IMR-90 (cell line): ENCODE results near the gene BPIFB1. TPM values are rescaled to one million over a fixed set of nuclear protein-coding genes. Genes with fewer than 3 reads are reported as not detected.

Source experiments
- ATAC-seq: fragments of 200-7000 bp; cut with Tn5 transposase; 2 replicates; pipeline ENCODE4 v1.9.1; 2020; ENCODE audit warnings: low read depth, mild to moderate bottlenecking, moderate library complexity
- BruUV-seq: library from RNA; stranded (reverse); fragments of 400-500 nt; replicated peaks from 2 replicates; lab custom pipeline; 2021; lab: Mats Ljungman, UMichigan
- CTCF ChIA-PET: fragments of 300-600 bp; formaldehyde crosslinking; extraction: SDS; loops from one replicate; lab custom pipeline; 2021; ENCODE audit warnings: antibody characterized with exemption; lab: Yijun Ruan, JAX
- POLR2A ChIA-PET: fragments of 300-600 bp; sonication (Branson Sonifier 250); formaldehyde crosslinking; loops from one replicate; lab custom pipeline; 2022; ENCODE audit warnings: antibody characterized with exemption; ENCODE audit not compliant: unreplicated experiment; lab: Charles Lee
- DNase-seq: peaks from one replicate; pipeline ENCODE4 v3.0.0; 2013
- H2AFZ ChIP-seq: replicated peaks from 2 replicates; pipeline ENCODE3; 2013; ENCODE audit warnings: low read length, mild to moderate bottlenecking; ENCODE audit not compliant: poor library complexity
- H2AK5ac ChIP-seq: 2 replicates; pipeline ENCODE4 v1.6.1; 2013; ENCODE audit warnings: low read depth, low read length, inconsistent platforms
- H2AK9ac ChIP-seq: replicated peaks from 2 replicates; pipeline ENCODE3; 2013; ENCODE audit warnings: mild to moderate bottlenecking, low read depth, low read length, moderate library complexity; ENCODE audit not compliant: poor library complexity
- H2BK120ac ChIP-seq: 2 replicates; pipeline ENCODE4 v1.6.1; 2013; ENCODE audit warnings: low read depth, low read length, inconsistent platforms
- H2BK15ac ChIP-seq: 3 replicates; pipeline ENCODE4 v1.6.1; 2013; ENCODE audit warnings: low read depth, low read length, inconsistent platforms
- H2BK20ac ChIP-seq: 2 replicates; pipeline ENCODE4 v1.6.1; 2013; ENCODE audit warnings: low read depth, mild to moderate bottlenecking, inconsistent platforms, low read length, moderate library complexity
- H2BK5ac ChIP-seq: 2 replicates; pipeline ENCODE4 v1.6.1; 2013; ENCODE audit warnings: mild to moderate bottlenecking, low read depth, low read length, inconsistent platforms; ENCODE audit not compliant: poor library complexity, severe bottlenecking
- H3K14ac ChIP-seq: replicated peaks from 2 replicates; pipeline ENCODE4 v1.6.1; 2013; ENCODE audit warnings: low read depth, low read length, inconsistent platforms
- H3K18ac ChIP-seq: 2 replicates; pipeline ENCODE4 v1.6.1; 2013; ENCODE audit warnings: low read depth, low read length, control low read depth
- H3K23ac ChIP-seq: 2 replicates; pipeline ENCODE4 v1.6.1; 2013; ENCODE audit warnings: low read depth, low read length, inconsistent platforms
- H3K27ac ChIP-seq: 2 replicates; pipeline ENCODE4 v1.5.1; 2013; ENCODE audit warnings: mild to moderate bottlenecking, control low read depth, low read length; ENCODE audit not compliant: insufficient read depth
- H3K27me3 ChIP-seq: 2 replicates; pipeline ENCODE4 v1.6.1; 2013; ENCODE audit warnings: low read length; ENCODE audit not compliant: control insufficient read depth, insufficient read depth
- H3K36me3 ChIP-seq: 2 replicates; pipeline ENCODE4 v1.6.1; 2013; ENCODE audit warnings: low read length, mixed read lengths; ENCODE audit not compliant: control insufficient read depth, insufficient read depth
- H3K4ac ChIP-seq: 2 replicates; pipeline ENCODE4 v1.6.1; 2013; ENCODE audit warnings: low read depth, low read length, inconsistent platforms
- H3K4me1 ChIP-seq: 2 replicates; pipeline ENCODE4 v1.6.1; 2013; ENCODE audit warnings: low read length, mixed read lengths; ENCODE audit not compliant: control insufficient read depth, insufficient read depth
- H3K4me2 ChIP-seq: 2 replicates; pipeline ENCODE4 v1.6.1; 2013; ENCODE audit warnings: low read depth, mild to moderate bottlenecking, control low read depth, low read length, moderate library complexity
- H3K4me3 ChIP-seq: 2 replicates; pipeline ENCODE4 v1.5.1; 2013; ENCODE audit warnings: low read depth, mild to moderate bottlenecking, control low read depth, low read length, moderate library complexity; ENCODE audit not compliant: insufficient read depth
- H3K56ac ChIP-seq: 2 replicates; pipeline ENCODE4 v1.6.1; 2013; ENCODE audit warnings: low read length, inconsistent platforms; ENCODE audit not compliant: insufficient read depth; ENCODE audit errors: extremely low read depth
- H3K79me1 ChIP-seq, 2 experiments: 2 replicates each; pipeline ENCODE4 v1.6.1; 2013; ENCODE audit warnings: low read length in 2 of 2, inconsistent platforms in 1 of 2, low read depth in 1 of 2
- H3K9ac ChIP-seq: 2 replicates; pipeline ENCODE4 v1.6.1; 2013; ENCODE audit warnings: low read depth, low read length, control low read depth
- H3K9me1 ChIP-seq: 2 replicates; pipeline ENCODE4 v1.6.1; 2013; ENCODE audit warnings: low read length, inconsistent platforms; ENCODE audit not compliant: insufficient read depth
- H3K9me3 ChIP-seq: 2 replicates; pipeline ENCODE4 v1.6.1; 2013; ENCODE audit warnings: low read length; ENCODE audit not compliant: control insufficient read depth, insufficient read depth
- H4K20me1 ChIP-seq: 2 replicates; pipeline ENCODE4 v1.6.1; 2013; ENCODE audit warnings: low read length, inconsistent platforms; ENCODE audit not compliant: insufficient read depth
- H4K5ac ChIP-seq: 2 replicates; pipeline ENCODE4 v1.6.1; 2013; ENCODE audit warnings: mild to moderate bottlenecking, low read depth, low read length, control low read depth
- H4K8ac ChIP-seq, 2 experiments: 2 replicates each; pipeline ENCODE4 v1.6.1; 2013; ENCODE audit warnings: low read depth in 2 of 2, low read length in 2 of 2, control low read depth in 1 of 2, inconsistent platforms in 1 of 2
- H4K91ac ChIP-seq: 2 replicates; pipeline ENCODE4 v1.6.1; 2013; ENCODE audit warnings: low read depth, low read length, inconsistent platforms; ENCODE audit not compliant: insufficient read depth
- BHLHE40 ChIP-seq: fragments of 150-350 bp; IDR thresholded peaks from 2 replicates; pipeline ENCODE4 v1.6.1; 2016; ENCODE audit warnings: mild to moderate bottlenecking, low read depth, low read length
- CHD1 ChIP-seq: IDR thresholded peaks from 2 replicates; pipeline ENCODE4 v1.6.1; 2012; ENCODE audit warnings: low read depth, low read length, improper control_type of control experiment
- CTCF ChIP-seq: conservative IDR thresholded peaks from 2 replicates; pipeline ENCODE4 v1.5.1; 2012; ENCODE audit warnings: mild to moderate bottlenecking, low read depth, low read length, improper control_type of control experiment
- ELK1 ChIP-seq: fragments of 150-350 bp; IDR thresholded peaks from 2 replicates; pipeline ENCODE4 v1.6.1; 2016; ENCODE audit warnings: low read depth, mild to moderate bottlenecking, low read length, moderate library complexity, borderline replicate concordance
- FOS ChIP-seq: fragments of 150-350 bp; IDR thresholded peaks from 2 replicates; pipeline ENCODE4 v1.6.1; 2016; ENCODE audit warnings: low read depth, low read length
- MAFK ChIP-seq: IDR thresholded peaks from 2 replicates; pipeline ENCODE4 v1.6.1; 2012; ENCODE audit warnings: low read depth, low read length, improper control_type of control experiment
- NFE2L2 ChIP-seq: fragments of 150-350 bp; IDR thresholded peaks from 2 replicates; pipeline ENCODE4 v1.6.1; 2016; ENCODE audit warnings: low read depth, mild to moderate bottlenecking, low read length
- POLR2A ChIP-seq: IDR thresholded peaks from 2 replicates; pipeline ENCODE4 v1.6.1; 2012; ENCODE audit warnings: mild to moderate bottlenecking, low read depth, low read length
- RCOR1 ChIP-seq: IDR thresholded peaks from 2 replicates; pipeline ENCODE4 v1.6.1; 2012; ENCODE audit warnings: mild to moderate bottlenecking, low read length, improper control_type of control experiment; ENCODE audit not compliant: insufficient replicate concordance
- RFX5 ChIP-seq: IDR thresholded peaks from 2 replicates; pipeline ENCODE4 v1.8.0; 2012; ENCODE audit warnings: low read depth, mild to moderate bottlenecking, low read length, moderate library complexity
- SMC3 ChIP-seq: fragments of 150-350 bp; IDR thresholded peaks from 2 replicates; pipeline ENCODE4 v1.6.1; 2016; ENCODE audit warnings: low read depth, mild to moderate bottlenecking, antibody characterized with exemption, low read length, moderate library complexity
- WGBS, 2 experiments: methylation state at CpG; one replicate each; pipeline versions ENCODE4 v1.1.5 to v1.1.7; 2013; ENCODE audit warnings: missing lambda C conversion rate in 2 of 2; ENCODE audit not compliant: insufficient read length in 1 of 2; ENCODE audit errors: extremely low coverage in 2 of 2; 5-methylcytosine and 5-hydroxymethylcytosine counted together
- dilution Hi-C: fragments of 300-500 bp; cut with HindIII; formaldehyde crosslinking; loops from one replicate; pipeline ENCODE4 v1.14.3; 2018; ENCODE audit warnings: low sequenced_read_pairs; ENCODE audit not compliant: unreplicated experiment
- in situ Hi-C: fragments of 300-500 bp; cut with MboI; formaldehyde crosslinking; loops from 3 replicates; pipeline ENCODE4 v1.14.3; 2019; ENCODE audit warnings: low sequenced_read_pairs, inconsistent platforms, mixed read lengths
- intact Hi-C: fragments of 100-400 bp; cut with micrococcal nuclease; formaldehyde crosslinking; loops from 2 replicates; pipeline ENCODE4 v1.10.0; 2022
- polyA plus RNA-seq, 3 experiments: library from polyadenylated mRNA; depleted of rRNA; stranded (reverse); fragments of >200 nt; gene quantifications; 2 replicates each; pipeline ENCODE4 v1.2.3, GENCODE V29; 2012; ENCODE audit warnings: low replicate concordance in 1 of 3
- total RNA-seq: library from RNA; depleted of rRNA; stranded (reverse); fragments of >200 nt; gene quantifications from 2 replicates; pipeline ENCODE4 v1.2.3, GENCODE V29; 2012
- TF ChIP-seq, protein P1 (sequence below): fragments of 150-350 bp; IDR thresholded peaks from 2 replicates; pipeline ENCODE4 v1.6.1; 2017; ENCODE audit warnings: mild to moderate bottlenecking, antibody characterized with exemption, low read length, low read depth

Gene BPIFB1
- total and polyA plus RNA-seq, 2 of the 4 experiments (the other 2 are of a cell fraction): not detected

- H3K36me3 ChIP-seq: no peaks in the 10 kb centered on the region
- no peak overlapping the region for H2AK5ac ChIP-seq
- H3K27ac ChIP-seq: no peak overlapping the region
- no peaks in the 10 kb centered on the region for H3K4me1 ChIP-seq
- H2BK20ac ChIP-seq: no peak overlapping the region
- H3K4ac ChIP-seq: no peak overlapping the region
- 33% methylated on average over 3 of the region's 5 CpGs; no CpG with 5 or more reads in 1 of the 2 experiments for WGBS, 2 experiments
- H2BK5ac ChIP-seq: no peak overlapping the region
- no peak overlapping the region for H4K8ac ChIP-seq
- no peak overlapping the region for H2AFZ ChIP-seq
- peaks cover 3% of the 10 kb centered on the region; the same call in 1 of the 2 replicates for H3K27me3 ChIP-seq
- TF ChIP-seq BHLHE40 (no peak), MAFK (no peak), FOS (no peak), SMC3 (no peak), POLR2A (no peak), NFE2L2 (no peak), RCOR1 (no peak), CTCF (no peak), ELK1 (no peak), CHD1 (no peak), RFX5 (no peak)
- TF ChIP-seq, protein P1, sequence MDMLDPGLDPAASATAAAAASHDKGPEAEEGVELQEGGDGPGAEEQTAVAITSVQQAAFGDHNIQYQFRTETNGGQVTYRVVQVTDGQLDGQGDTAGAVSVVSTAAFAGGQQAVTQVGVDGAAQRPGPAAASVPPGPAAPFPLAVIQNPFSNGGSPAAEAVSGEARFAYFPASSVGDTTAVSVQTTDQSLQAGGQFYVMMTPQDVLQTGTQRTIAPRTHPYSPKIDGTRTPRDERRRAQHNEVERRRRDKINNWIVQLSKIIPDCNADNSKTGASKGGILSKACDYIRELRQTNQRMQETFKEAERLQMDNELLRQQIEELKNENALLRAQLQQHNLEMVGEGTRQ: no peak
- H3K23ac ChIP-seq: no peak overlapping the region
- no peak overlapping the region for H3K4me3 ChIP-seq
- no peaks in the 10 kb centered on the region for H4K20me1 ChIP-seq
- ATAC-seq (no peak), DNase-seq (no peak)
- H3K79me1 ChIP-seq: no peaks in the 10 kb centered on the region
- intact Hi-C loops: no loop called here
- H3K9me3 ChIP-seq: no peaks in the 10 kb centered on the region
- H2BK120ac ChIP-seq: no peak overlapping the region
- no peaks in the 10 kb centered on the region for H3K9me1 ChIP-seq
- no TSS peak for BruUV-seq
- H3K4me2 ChIP-seq: no peak overlapping the region
- ChIA-PET POLR2A (no interaction called here), CTCF (no interaction called here)
- H3K9ac ChIP-seq: no peak overlapping the region
- no peak overlapping the region for H4K91ac ChIP-seq
- no peak overlapping the region for H2AK9ac ChIP-seq
- no peak overlapping the region for H3K56ac ChIP-seq
- H4K5ac ChIP-seq: no peak overlapping the region
- dilution Hi-C loops: no loop called here
- H2BK15ac ChIP-seq: no peak overlapping the region
- no peak overlapping the region for H3K18ac ChIP-seq
- no peak overlapping the region for H3K14ac ChIP-seq
- in situ Hi-C loops: no loop called here
Observed at GRCh38 chr20:33263784-33264183, 19.2 kb upstream of the BPIFB1 start.
